HG03457 (cell line): ENCODE data around the gene SCG5.
A peak's percentile ranks its signal among the peaks of the same experiment; 100 is the strongest.

Experiments
- ATAC-seq: cut with Tn5 transposase; IDR thresholded peaks from one replicate; pipeline ENCODE4 v1.9.1; 2021; ENCODE audit warnings: moderate number of reproducible peaks; ENCODE audit not compliant: unreplicated experiment

SCG5 gene

DNA sequence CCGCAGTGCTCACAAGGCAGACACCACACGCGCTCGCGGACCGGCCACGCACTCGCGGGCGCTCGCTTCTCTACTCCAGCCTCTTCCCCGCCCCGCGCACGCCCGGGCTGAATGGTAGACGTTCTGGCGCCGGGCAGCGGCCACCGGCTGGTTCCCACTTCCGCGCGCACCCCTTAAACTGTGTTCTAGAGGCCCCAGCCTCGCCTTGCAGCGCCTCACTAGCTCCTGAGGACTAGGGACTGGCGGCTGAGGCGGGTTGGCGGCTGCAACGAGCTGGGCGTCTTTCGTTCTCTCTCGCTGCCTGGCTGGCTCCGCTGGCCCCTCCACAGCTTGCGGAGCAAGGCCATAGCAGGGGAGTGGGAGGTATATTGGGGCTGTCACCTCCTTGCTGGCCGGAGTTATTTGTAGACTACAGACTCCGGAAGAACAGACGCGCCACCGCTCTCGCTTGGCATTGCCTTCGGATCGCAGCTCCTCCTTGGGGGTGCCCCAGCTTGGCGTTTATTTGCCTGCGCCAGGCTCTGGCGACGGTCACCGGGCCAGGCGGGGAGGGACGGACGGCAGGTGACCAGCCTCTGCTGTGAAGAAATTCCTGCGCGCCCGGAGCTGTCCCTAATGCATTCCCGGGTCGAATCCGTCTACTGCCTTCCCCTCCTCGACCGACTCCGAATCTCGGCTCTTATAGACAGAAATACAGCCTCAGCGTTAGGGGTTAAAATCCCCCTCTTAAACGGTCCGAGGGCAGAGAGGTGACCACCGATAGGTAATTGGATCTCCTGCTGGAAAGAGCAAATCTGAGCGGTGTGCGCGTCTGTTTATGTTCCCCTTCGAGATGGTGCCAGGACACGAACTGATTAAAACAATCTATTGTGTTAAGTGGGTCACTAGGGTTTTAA is 77.6 kb downstream of the SCG5 start:
- ATAC-seq = no peak

DNA sequence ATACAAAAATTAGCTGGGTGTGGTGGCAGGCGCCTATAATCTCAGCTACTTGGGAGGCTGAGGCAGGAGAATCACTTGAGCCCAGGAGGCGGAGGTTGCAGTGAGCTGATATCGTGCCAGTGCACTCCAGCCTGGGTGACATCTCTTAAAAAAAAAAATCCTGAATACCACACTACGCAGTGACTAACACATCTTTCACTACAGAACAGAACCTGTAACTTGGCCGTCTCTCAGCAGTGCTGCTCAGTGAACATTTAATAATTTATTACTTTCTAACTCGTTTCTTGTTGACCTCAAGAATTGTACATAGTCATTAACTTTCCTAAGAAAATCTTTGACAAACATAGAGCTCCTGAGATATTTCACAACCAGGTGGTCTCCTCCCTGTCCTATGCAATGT is 80.1 kb downstream of the SCG5 start:
- ATAC-seq = no peak

DNA sequence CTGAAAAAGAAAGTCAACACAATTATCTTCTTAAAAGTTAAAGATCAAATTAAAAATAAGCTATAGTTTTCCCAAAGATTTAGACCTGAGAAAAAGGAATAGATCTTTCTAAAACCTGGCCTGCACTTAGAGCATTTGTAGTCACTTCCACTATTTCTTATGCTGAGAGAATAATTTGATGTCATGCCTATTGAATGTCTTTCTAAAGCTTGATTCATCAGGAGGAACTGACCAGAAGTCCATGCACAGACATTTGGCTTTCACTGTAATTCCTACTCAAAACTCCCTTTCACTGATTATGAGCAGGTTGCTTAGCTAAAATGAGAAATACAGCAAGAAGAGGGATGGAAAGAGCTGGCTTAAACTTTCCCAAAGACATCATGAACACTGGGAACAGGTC is 80.6 kb downstream of the SCG5 start:
- no peak for ATAC-seq

DNA sequence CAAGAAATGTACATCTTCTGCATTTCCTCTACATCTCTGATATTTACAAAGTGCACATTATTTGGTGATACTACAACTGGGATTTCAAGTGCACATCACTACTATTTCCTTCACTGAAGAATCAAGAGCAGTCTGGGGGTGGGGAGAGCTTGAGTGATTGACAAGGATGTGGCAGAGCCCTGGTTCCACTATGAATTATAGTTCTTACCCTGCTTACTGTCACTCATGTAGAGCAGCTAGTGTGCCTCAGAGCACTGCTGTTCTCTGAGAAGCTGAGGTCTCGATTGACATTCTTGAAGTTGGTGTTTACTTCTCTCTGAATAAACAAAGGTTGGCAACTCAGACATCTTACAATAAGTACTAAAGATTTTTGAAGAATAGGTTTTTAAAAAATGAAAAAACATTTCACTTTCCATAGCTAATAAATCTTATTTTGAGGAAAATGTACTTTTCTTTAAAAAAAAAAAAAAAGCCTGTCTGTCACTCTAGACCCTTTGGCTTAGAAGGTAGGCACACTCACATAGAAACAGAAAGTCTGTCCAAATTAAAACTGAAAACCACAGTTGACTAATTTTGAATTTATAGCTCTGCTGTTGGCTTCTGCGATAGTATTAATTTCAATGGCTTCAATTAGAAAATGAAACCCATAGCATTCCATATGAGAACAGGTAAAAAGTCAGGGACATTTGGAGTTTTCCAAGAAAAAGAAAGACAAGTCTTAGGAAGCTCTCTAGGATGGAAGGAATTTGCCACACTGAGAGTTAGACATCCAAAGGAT is 81.8 kb downstream of the SCG5 start:
- peak; percentile 91 for ATAC-seq

DNA sequence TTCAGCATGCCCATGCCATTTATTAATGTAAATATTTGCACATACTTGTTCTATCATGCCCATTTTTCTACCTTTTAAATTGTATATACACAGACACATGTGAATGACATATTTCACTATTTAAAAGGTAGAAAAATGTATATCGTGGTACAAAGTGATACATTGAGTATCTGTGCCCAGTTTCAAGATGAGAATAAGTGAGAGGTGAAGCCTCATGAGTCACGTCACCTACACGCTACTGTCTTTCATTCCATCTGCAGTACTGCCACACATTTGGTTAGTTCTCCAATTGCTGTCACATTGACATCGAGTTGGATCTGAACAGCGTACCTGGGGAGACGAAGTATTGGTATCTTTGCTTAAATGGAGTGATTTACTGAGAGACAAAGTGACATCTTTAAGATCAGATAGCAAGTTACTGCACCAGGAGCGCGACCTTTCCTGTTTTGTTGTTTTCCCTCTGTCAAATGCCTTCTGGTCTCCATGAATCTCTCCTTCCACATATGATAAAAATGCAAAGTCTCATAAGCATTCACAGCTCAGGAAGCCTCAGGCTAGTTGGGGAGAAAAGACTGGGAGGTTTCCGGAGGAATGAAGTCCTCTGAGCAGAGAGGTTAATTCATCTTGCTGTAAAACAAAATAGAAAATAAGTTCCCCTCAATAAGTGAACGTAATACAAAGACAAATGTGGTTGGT is 88.3 kb downstream of the SCG5 start:
- ATAC-seq = no peak

DNA sequence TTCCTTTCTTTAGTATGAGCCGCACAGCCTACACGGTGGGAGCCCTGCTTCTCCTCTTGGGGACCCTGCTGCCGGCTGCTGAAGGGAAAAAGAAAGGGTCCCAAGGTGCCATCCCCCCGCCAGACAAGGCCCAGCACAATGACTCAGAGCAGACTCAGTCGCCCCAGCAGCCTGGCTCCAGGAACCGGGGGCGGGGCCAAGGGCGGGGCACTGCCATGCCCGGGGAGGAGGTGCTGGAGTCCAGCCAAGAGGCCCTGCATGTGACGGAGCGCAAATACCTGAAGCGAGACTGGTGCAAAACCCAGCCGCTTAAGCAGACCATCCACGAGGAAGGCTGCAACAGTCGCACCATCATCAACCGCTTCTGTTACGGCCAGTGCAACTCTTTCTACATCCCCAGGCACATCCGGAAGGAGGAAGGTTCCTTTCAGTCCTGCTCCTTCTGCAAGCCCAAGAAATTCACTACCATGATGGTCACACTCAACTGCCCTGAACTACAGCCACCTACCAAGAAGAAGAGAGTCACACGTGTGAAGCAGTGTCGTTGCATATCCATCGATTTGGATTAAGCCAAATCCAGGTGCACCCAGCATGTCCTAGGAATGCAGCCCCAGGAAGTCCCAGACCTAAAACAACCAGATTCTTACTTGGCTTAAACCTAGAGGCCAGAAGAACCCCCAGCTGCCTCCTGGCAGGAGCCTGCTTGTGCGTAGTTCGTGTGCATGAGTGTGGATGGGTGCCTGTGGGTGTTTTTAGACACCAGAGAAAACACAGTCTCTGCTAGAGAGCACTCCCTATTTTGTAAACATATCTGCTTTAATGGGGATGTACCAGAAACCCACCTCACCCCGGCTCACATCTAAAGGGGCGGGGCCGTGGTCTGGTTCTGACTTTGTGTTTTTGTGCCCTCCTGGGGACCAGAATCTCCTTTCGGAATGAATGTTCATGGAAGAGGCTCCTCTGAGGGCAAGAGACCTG is 89.5 kb downstream of the SCG5 start:
- ATAC-seq = no peak

DNA sequence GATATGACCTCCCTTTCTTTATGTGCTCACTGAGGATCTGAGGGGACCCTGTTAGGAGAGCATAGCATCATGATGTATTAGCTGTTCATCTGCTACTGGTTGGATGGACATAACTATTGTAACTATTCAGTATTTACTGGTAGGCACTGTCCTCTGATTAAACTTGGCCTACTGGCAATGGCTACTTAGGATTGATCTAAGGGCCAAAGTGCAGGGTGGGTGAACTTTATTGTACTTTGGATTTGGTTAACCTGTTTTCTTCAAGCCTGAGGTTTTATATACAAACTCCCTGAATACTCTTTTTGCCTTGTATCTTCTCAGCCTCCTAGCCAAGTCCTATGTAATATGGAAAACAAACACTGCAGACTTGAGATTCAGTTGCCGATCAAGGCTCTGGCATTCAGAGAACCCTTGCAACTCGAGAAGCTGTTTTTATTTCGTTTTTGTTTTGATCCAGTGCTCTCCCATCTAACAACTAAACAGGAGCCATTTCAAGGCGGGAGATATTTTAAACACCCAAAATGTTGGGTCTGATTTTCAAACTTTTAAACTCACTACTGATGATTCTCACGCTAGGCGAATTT is 91.2 kb downstream of the SCG5 start:
- no peak for ATAC-seq

DNA sequence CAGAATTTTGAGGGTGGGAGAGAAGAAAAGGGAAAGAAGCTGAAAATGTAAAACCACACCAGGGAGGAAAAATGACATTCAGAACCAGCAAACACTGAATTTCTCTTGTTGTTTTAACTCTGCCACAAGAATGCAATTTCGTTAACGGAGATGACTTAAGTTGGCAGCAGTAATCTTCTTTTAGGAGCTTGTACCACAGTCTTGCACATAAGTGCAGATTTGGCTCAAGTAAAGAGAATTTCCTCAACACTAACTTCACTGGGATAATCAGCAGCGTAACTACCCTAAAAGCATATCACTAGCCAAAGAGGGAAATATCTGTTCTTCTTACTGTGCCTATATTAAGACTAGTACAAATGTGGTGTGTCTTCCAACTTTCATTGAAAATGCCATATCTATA is 91.8 kb downstream of the SCG5 start:
- no peak for ATAC-seq

DNA sequence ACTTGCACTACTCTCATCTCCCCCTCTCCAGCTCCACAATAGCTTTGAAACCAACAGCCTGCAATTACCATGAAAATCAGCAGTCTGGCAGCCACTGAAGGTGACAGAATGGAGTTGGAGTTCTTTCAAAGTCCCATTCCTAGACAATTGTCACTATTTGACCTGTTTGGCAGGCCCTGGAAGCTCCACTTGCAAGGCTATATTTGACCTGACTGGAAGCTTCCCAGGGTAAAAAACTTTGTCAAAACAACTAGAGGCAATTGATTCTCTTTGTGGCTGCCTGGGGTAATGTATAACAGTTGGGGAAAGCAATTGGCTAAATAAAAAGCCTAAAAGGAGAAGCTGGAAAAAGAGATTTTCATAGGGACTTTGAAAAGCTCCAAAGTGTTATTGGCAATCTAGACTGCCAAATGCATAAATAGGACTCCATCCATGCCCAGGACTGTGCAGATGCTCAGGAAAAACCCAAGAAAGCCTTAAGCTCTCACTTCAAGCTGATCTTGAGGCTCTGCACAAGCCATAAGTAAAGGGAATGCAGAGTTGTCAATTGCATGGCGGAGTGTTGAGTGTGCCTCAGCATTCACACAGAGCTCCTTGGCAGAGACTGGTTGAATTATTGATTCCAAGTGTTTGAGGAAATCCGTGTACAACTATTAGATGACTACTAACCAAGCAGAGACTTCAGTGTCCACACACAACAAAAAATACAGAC is 94.6 kb downstream of the SCG5 start:
- no peak for ATAC-seq

DNA sequence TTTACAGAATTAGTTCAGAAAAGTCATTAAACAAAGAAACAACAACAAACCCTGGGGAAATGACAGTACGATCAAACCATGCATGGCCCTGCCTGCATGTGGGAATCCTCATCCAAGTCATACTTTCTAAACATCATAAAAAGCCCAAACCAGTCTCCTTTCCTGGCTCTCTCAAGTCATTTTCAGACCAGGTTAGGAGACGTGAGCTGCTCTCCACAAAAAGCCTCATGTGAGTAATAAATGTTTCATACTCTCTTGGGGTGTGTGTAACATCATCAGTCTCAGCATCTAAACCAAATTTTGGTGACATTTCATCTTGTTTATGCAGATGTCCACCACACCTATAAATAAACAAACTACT is 95.2 kb downstream of the SCG5 start:
- no peak for ATAC-seq

DNA sequence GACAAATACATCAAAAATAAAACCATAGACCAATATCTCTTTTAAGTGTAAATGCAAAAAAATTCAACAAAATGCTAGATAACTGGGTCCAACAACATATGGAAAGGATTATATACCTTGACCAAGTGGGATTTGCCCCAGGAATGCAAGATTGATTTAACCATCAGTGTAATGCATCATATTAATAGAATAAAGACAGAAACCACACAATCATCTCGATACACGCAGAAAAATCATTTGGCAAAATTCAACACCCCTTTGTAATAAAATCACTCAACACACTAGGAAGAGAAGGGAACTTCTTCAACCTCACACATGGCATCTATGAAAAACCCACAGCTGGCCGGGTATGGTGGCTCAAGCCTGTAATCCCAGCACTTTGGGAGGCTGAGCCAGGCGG is 95.8 kb downstream of the SCG5 start:
- no peak for ATAC-seq

DNA sequence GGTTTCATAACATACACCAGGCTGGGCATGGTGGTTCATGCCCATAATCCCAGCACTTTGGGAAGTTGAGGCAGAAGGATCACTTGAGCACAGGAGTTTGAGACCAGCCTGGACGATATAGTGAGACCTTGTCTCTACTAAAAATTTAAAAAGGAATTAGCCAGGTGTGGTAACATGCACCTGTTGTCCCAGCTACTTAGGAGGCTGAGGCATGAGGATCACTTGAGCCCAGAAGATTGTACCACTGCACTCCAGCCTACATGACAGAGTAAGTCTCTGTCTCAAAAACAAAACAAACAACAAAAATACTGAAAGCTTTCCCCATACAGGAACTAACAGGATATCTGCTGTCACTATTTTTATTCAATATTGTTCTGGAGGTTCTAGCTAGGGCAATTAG is 97.2 kb downstream of the SCG5 start:
- no peak for ATAC-seq

DNA sequence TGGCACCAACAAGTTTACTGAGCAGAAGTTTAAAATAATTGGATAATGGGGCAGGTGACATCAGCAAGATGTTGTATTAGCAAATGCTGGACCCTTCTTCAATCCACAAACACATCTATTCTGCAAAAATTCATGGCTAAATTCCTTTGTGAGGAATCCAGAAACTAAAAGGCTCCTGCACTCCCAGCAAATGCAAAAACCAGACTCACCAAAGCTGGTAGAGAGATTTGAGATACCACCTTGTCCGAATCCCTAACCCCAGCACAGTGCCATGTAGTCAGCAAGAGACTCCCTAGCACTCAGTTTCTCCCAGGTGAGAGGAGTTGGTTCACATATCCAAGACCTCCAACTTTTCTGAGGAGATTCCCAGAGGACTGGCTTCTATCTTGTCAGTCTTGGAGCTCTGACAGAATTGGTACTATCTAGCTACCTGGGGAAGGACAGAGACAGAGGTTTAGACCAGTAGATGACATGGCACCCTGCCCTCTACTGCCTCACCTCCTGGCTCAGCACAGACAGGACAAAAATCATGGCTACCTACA is 98.1 kb downstream of the SCG5 start:
- no peak for ATAC-seq

DNA sequence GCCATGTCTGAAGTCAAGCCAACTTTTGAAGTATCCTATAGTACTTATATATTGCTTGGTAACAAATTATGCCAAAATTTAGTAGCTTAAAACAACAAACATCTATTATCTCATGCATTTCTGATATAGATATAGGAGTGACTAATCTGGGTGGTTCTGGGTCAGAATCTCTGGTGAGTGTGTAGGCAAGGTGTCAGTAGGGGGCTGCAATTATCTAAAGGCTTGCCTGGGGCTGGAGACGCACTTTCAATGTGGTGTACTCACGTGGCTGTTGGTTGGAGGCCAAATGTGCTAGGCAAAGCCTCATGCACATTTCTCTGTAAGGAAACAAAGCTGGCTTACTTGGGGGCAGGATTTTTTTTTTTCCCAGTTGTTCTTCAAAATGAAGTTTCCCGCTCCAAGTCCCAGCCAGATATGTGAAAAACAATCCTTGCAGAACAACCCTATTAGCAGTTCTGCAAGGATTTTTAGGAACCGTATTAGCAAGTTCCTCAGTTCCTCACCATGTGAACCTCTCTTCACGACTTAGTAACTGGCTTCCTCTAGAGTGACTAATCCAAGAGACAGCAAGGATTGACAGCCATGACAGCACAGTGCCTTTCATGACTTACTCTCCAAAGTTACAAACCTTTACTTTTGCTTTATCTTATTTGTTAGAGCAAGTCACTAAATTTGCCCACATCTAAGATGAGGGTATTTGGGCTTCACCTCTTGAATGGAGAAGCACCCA is 102.1 kb downstream of the SCG5 start:
- no peak for ATAC-seq

DNA sequence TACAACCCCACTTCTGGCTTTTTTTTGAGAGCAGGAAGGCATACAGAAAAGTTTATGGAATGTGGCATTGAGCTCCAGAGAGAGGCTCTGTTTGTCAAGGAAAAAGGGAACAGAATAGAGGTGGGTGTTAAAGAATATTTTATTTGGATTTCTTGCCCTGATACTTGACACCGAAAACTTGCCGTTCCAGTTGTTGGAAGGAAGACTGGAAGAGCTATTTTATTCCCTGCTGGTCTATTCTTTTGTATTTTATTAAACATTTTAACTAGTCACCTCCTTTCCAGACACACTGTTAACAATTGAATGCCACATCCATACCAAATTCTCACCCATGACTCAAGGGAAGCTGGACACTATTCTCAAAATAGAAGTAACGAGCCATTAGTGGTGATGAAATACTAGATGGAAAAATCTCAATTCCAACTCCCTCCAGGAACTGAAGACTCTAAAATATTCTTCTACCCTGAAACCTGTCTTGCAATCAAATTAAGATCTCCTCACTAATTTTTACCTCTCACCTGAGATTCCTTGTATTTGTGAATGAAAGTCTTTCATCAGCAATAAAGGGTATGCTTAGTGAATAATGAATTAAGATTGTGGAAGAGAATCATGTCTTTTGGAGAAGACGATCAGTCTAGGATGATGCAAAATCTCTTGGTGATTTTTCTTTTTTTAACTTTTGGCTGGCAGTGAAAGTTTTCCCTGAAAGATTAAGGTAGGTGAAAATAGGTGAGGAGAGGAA is 104.8 kb downstream of the SCG5 start:
- no peak for ATAC-seq
